ENCODE measurements around the gene TMEM151A. TPM values are rescaled to one million over a fixed set of nuclear protein-coding genes. Genes with fewer than 3 reads are reported as not detected.
"Not testable (repeated sequence)": the region's sequence is repeated elsewhere in the genome, so short reads cannot be mapped to it uniquely, and the experiment has no call there.

TMEM151A gene
- total RNA-seq, 1 donor from 2014 or later: 2.1 TPM

GRCh38 chr11:66248903-66249302 lies 42.8 kb upstream of the TMEM151A start:
- no peaks in the 10 kb centered on the region for H3K4me1 Mint-ChIP-seq (ENCODE audit: unreplicated experiment)
- peaks cover 12% of the 10 kb centered on the region for H3K36me3 Mint-ChIP-seq
- no peaks in the 10 kb centered on the region for H3K9me3 Mint-ChIP-seq
- DNase-seq (ENCODE audit: extremely low spot score, unreplicated experiment): no peak
- H3K27me3 Mint-ChIP-seq: no peaks in the 10 kb centered on the region
- peak overlapping the region; percentile 18 for H3K27ac Mint-ChIP-seq
- TF ChIP-seq CTCF (conservative IDR thresholded peaks at IDR 0.05): no peak
- no peak overlapping the region for H3K4me3 Mint-ChIP-seq

DNA sequence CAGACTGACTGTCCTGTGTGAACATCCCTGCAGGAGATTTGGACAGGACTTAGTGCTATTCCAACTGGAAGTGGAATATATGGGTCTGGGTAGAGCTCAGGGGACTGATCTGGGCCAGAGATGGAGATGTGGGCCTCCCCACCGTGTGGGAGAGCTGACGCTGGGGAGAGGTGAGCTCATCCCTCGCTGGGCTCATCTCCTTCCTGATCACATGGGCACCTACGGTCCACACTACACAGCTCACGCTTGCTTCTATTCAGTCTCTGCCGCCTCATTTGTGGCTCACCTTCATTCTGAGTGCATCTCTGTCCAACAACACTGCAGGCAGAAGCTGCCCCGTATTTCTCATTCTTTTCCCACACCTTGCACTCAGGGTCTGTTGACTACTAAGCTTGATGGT lies 39.9 kb upstream of the TMEM151A start:
- Mint-ChIP-seq H3K27me3 (no peaks in the 10 kb centered on the region), H3K4me1 (ENCODE audit: unreplicated experiment) (no peaks in the 10 kb centered on the region), H3K36me3 (peaks cover 12% of the 10 kb centered on the region), H3K4me3 (no peak overlapping the region), H3K9me3 (no peaks in the 10 kb centered on the region), H3K27ac (no peak overlapping the region)
- DNase-seq (ENCODE audit: extremely low spot score, unreplicated experiment): no peak
- TF ChIP-seq CTCF (conservative IDR thresholded peaks at IDR 0.05): no peak

DNA sequence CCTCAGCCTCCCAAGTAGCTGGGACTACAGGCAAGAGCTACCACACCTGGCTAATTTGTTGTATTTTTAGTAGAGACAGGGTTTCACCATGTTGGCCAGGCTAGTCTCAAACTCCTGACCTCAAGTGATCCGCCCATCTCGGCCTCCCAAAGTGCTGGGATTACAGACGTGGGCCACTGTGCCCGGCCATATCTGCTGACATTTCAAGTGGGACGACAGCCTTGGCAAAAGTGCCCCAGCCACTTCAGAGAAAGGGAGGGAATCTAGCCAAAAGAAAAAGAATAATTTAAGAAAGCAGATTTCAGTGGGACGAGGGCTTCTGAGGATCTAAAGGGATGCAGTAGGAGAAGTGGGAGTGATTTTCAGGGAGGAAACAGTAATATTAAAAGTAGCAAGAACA lies 38.6 kb upstream of the TMEM151A start:
- peaks cover 12% of the 10 kb centered on the region for H3K36me3 Mint-ChIP-seq
- not testable (repeated sequence) for H3K27ac Mint-ChIP-seq; DNase-seq (ENCODE audit: extremely low spot score, unreplicated experiment); H3K4me1 Mint-ChIP-seq (ENCODE audit: unreplicated experiment); H3K9me3 Mint-ChIP-seq; H3K27me3 Mint-ChIP-seq; H3K4me3 Mint-ChIP-seq

- Mint-ChIP-seq H3K4me3 (peak overlapping the region; percentile 91), H3K27ac (no peak overlapping the region), H3K9me3 (no peaks in the 10 kb centered on the region)
Measured at GRCh38 chr11:66258473-66258893, 33.2 kb upstream of the TMEM151A start.

DNA sequence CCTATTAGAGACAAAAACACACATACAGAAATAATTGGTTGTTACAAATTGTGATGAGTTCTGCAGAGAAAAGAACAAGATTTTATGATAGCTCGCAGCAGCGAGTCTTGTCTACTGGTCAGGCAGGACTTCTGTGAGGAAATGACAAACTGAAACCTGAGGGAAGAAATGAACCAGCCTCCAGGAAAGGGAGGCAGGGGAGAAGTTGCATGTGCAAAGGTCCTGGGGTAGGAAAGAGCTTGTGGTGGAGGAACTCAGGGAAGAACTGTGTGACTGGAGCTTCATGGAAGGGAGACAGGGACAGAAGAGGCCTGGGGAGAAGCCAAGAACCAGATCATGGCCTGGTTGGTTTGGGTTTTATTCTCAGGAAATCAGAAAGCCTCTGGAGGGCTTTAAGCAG lies 32.5 kb upstream of the TMEM151A start:
- Mint-ChIP-seq H3K4me1 (ENCODE audit: unreplicated experiment) (peaks cover 13% of the 10 kb centered on the region), H3K27ac (no peak overlapping the region), H3K4me3 (peak overlapping the region; percentile 91), H3K36me3 (peaks cover 3% of the 10 kb centered on the region), H3K9me3 (no peaks in the 10 kb centered on the region), H3K27me3 (no peaks in the 10 kb centered on the region)
- no peak for TF ChIP-seq CTCF (conservative IDR thresholded peaks at IDR 0.05)
- DNase-seq (ENCODE audit: extremely low spot score, unreplicated experiment): no peak

More at GRCh38 chr11:66258473-66258893, 33.2 kb upstream of the TMEM151A start:
- no peaks in the 10 kb centered on the region for H3K27me3 Mint-ChIP-seq
- peaks cover 3% of the 10 kb centered on the region for H3K36me3 Mint-ChIP-seq
- H3K4me1 Mint-ChIP-seq (ENCODE audit: unreplicated experiment): peaks cover 13% of the 10 kb centered on the region
- TF ChIP-seq CTCF (conservative IDR thresholded peaks at IDR 0.05): peak; percentile 36
- DNase-seq (ENCODE audit: extremely low spot score, unreplicated experiment): no peak

DNA sequence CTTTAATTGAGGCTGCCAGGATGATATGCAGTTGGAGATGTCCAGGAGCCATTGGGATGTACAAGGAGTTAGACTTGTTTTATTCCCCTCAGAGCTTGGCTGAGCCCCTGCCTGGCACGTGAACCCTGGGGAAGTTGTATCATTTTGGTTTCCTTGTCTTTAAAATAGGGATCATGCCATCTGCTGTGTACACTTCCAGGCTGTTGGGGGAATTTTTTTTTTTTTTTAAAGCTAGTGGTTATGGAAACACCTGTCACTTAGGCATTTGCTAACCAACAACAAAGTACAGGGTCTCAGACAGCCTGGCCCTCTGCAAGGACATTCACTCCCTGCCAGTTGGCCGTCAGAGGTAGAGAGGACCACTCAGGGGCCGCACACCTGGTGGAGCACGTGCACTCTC lies 31.7 kb upstream of the TMEM151A start:
- Mint-ChIP-seq H3K27ac (no peak overlapping the region), H3K9me3 (no peaks in the 10 kb centered on the region), H3K27me3 (no peaks in the 10 kb centered on the region), H3K36me3 (peaks cover 3% of the 10 kb centered on the region), H3K4me1 (ENCODE audit: unreplicated experiment) (peaks cover 13% of the 10 kb centered on the region), H3K4me3 (peak overlapping the region; percentile 31)
- no peak for TF ChIP-seq CTCF (conservative IDR thresholded peaks at IDR 0.05)
- no peak for DNase-seq (ENCODE audit: extremely low spot score, unreplicated experiment)
